Measurements from ENCODE around the gene TMEM129. TPM values are rescaled to one million over a fixed set of nuclear protein-coding genes. Genes with fewer than 3 reads are reported as not detected.

TMEM129 gene
- total and polyA plus RNA-seq, 12 donors: 28.1 to 45.6 (median 33.2) TPM

DNA sequence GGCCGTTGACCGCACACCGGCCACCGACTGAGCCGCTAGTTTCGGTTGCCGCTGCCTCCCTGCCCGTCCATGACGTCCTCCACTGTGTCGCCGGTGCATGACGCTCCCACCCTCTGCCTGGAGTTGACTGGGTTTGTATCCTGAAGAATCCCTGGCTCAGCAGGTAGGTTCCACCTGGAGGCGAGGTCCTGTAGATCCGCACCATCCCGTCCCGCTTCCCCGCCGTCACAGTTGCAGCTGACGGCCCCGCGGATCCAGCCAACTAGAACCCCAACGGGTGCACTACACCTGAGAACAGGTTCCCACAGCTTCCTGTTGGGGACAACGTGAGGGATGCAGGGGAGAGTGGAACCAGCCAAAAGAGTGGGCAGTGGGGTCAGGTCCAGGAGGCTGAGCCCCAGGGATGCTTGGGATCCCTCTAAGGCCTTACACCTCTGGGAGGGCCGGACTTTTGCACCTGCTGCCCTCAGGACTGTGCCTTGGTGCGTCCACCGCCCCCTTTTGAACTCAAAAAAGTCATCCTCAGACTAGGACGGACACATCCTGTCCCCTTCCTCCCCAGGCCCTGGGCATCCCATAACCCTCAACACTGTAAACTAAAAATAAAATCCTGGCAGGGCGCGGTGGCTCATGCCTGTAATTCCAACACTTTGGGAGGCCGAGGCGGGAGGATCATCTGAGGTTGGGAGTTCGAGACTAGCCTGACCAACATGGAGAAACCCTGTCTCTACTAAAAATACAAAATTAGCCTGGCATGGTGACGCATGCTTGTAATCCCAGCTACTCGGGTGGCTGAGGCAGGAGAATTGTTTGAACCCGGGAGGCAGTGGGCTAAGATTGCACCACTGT is 7.9 kb downstream of the TMEM129 start:
- Histone ChIP-seq H3K9me3 (no peaks in the 10 kb centered on the region), H3K4me1 (peaks cover 11 to 74% (median 44%) of the 10 kb centered on the region in 9 donors), H3K27ac (peak overlapping the region; percentile 99 to 100 (median 100)), H3K27me3 (no peaks in the 10 kb centered on the region), H3K36me3 (peaks cover 0 to 43% (median 6%) of the 10 kb centered on the region in 9 donors), H3K4me3 (peak overlapping the region; percentile 70 to 98 (median 92))
- DNase-seq: no peak
- TF ChIP-seq, protein P1, sequence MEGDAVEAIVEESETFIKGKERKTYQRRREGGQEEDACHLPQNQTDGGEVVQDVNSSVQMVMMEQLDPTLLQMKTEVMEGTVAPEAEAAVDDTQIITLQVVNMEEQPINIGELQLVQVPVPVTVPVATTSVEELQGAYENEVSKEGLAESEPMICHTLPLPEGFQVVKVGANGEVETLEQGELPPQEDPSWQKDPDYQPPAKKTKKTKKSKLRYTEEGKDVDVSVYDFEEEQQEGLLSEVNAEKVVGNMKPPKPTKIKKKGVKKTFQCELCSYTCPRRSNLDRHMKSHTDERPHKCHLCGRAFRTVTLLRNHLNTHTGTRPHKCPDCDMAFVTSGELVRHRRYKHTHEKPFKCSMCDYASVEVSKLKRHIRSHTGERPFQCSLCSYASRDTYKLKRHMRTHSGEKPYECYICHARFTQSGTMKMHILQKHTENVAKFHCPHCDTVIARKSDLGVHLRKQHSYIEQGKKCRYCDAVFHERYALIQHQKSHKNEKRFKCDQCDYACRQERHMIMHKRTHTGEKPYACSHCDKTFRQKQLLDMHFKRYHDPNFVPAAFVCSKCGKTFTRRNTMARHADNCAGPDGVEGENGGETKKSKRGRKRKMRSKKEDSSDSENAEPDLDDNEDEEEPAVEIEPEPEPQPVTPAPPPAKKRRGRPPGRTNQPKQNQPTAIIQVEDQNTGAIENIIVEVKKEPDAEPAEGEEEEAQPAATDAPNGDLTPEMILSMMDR (IDR thresholded peaks at IDR 0.05): no peak
- WGBS, 2 donors: 22 to 31% methylated on average over 35 of the region's 35 CpGs
- intact Hi-C loops (cut with DNase I): no loop called here
- peak in 5 of 8 donors; percentile 0 to 18 (median 3) for ATAC-seq

GRCh38 chr4:1712216-1713002 is 8.7 kb downstream of the TMEM129 start, which contains the start of gene SLBP:
Gene SLBP, minus strand, starts transcription at chr4:1712319. Its CDS starts 131 bp downstream, at chr4:1712188.
- intact Hi-C loops (cut with DNase I): loop anchor here in 1 of 10 donors (1.0 kb wide), 1 partner anchor 9 kb away; the partner anchor contains the start of genes TACC3 and TMEM129
- TF ChIP-seq, protein P1 (IDR thresholded peaks at IDR 0.05): no peak
- Histone ChIP-seq H3K36me3 (peaks cover 0 to 35% (median 6%) of the 10 kb centered on the region in 9 donors), H3K4me1 (peaks cover 11 to 67% (median 36%) of the 10 kb centered on the region in 9 donors), H3K9me3 (no peaks in the 10 kb centered on the region), H3K27ac (peak within 1 kb of the TSS; percentile 99 to 100 (median 100)), H3K27me3 (no peaks in the 10 kb centered on the region), H3K4me3 (peak within 1 kb of the TSS; percentile 70 to 98 (median 92))
- DNase-seq (peak; percentile 94 to 96), ATAC-seq (peak; percentile 88 to 95 (median 92))
- 0% methylated on average over 84 to 98 of the region's 98 CpGs for WGBS, 2 donors

- intact Hi-C loops (cut with DNase I): loop anchor here in 1 of 10 donors (1.0 kb wide), 1 partner anchor 10 kb away; the partner anchor contains the start of genes TACC3 and TMEM129
- no peaks in the 10 kb centered on the region for H3K9me3 ChIP-seq
- H3K4me1 ChIP-seq: peaks cover 11 to 67% (median 36%) of the 10 kb centered on the region in 9 donors
- peaks cover 0 to 28% (median 2%) of the 10 kb centered on the region in 9 donors for H3K36me3 ChIP-seq
- TF ChIP-seq, protein P1 (IDR thresholded peaks at IDR 0.05): no peak
- peak overlapping the region; percentile 99 to 100 (median 100) for H3K27ac ChIP-seq
- no peaks in the 10 kb centered on the region for H3K27me3 ChIP-seq
- DNase-seq: peak in 1 of 2 donors; percentile 59
- peak; percentile 13 to 47 (median 24) for ATAC-seq
- WGBS, 2 donors: 0% methylated on average over 85 of the region's 85 CpGs
- H3K4me3 ChIP-seq: peak overlapping the region; percentile 70 to 98 (median 92)
Observed at GRCh38 chr4:1711571-1712215, 9.4 kb downstream of the TMEM129 start.

Data from heart right ventricle (tissue), 16 donors.